GM18907 (cell line): Measurements from ENCODE around the gene CLIP4.

Experiments
- ATAC-seq: cut with Tn5 transposase; IDR thresholded peaks from one replicate; pipeline ENCODE4 v1.9.1; 2021; ENCODE audit warnings: mild to moderate bottlenecking, moderate library complexity; ENCODE audit not compliant: unreplicated experiment

The CLIP4 gene

DNA sequence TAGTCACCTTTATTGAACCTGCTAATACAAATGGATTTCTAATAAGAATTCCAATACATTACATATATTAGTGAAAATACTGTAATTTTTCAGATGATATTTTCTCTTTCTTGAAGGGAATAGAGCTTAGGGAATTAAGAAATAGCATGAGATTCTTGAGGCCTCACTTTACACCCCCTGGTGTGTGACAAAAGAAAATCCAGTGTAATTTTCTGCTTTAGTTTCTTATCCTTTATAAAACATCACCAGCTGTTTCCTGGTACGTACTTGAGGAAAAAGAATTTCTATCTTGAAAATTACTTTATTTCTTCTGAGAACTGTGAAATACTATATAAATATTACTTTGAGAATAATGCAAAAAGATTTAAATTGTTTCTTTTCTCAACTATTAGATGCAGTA, 71.6 kb downstream of the CLIP4 start:
- ATAC-seq, result no peak

DNA sequence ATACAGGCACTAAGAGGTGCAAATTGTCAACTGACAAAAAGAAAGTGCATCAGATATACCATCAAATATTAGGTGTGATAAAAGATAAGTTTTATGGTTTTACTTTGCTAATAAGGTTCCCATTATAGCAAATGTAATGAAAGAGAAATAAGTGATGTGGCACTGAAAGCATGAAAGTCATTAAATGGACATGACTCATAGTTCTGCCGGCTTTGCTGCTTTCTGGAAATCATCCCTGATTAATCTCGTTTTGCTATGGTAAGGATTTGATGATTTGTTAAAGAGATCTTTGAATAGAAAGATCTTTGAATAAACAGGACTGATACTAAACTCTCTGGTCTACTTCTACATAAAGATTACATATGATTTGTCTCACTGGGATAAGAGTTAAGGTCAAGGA, 72.7 kb downstream of the CLIP4 start:
- no peak for ATAC-seq

DNA sequence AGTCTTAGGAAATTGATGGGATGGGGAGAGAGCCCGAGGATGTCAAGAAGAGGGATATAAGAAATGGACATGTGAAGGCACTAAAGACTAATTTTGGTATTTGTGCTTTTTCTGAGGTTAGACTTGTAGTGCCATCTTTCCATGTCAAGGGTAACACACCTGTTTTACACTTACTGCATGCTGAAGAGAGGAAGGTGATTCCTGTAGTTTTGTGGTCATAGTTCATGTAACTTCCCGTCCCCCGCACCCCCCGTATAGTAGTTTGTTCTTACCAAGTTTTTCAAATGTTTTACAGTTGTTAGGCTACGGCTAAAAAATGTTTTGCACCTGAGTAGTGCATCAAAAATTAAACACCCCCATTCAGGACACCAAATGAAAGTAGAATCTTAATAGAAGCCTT, 73.8 kb downstream of the CLIP4 start:
- no peak for ATAC-seq

DNA sequence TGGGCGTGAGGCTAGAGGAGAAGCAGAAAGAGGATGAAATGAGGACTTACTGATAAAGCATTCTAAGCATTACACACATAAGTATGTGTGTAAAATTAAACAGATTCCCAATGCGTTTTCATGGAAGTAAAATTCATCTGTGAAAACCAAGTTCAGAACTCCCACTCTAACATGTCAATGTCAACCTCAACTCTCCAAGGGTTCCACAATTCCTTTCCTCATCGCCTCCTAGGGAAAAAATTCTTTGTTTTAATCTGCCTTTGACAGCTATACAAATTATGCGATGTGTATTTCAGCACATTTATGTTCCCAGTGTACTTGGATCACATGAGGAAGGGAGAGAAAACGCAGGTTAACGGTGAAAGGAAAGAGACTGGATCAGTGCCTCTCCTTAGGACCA, 76.6 kb downstream of the CLIP4 start:
- ATAC-seq, result no peak

DNA sequence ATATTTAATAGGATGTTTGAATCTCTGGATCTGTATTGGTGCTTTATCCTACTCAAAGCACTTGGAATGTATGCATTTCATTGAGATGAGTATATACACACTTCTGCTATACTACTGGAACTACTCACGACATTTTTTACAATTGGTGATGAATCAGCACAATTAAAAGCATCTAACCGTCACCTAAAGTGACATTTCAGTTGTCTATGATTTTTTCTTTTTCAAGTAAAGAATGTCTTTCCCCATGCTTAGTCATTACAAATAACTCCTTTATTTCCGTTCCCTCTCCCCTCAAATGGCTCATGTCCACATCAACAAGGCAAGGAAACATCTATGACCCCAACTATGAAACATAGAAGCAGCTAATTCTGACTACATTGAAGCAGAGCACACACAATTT, 77.3 kb downstream of the CLIP4 start:
- ATAC-seq, result no peak

DNA sequence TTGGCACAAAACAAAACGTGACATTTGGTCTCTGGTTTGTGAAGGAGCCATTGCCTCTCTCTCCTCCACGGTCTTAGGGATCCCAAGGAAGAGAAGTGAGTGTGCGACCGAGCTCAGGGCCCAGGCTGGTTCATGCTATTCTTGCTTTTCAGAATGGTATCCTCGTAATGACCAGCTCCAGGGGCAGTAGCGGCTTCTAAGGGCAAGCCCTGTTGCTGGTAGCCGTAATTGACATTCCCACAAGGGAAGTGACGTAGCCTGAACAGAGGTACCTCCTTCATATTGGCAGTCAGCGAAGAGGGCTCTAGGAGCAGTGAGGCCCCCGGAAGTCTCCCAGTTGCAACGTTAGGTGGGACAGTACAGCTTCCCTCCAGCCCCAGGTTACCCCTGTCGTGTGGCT, 77.9 kb downstream of the CLIP4 start:
- ATAC-seq, result no peak

DNA sequence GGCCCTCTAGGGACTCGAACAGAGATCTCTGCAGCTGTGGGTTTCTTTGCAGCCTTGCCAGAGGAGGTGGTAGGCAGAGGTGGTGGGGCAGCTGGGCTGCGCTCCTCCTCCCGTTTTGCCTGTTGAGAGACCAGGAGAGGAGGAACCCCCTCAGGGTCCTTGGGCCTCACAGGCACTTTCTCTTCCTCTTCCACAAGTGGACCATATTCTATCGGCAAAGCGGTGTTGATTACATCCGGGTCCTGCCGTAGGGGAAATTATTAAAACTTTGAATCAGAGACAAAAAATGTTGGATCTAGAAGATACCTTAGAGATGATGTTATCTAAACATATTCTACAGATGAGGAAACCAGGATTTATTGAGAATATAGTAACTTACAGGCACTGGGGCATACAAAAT, 78.5 kb downstream of the CLIP4 start:
- no peak for ATAC-seq

DNA sequence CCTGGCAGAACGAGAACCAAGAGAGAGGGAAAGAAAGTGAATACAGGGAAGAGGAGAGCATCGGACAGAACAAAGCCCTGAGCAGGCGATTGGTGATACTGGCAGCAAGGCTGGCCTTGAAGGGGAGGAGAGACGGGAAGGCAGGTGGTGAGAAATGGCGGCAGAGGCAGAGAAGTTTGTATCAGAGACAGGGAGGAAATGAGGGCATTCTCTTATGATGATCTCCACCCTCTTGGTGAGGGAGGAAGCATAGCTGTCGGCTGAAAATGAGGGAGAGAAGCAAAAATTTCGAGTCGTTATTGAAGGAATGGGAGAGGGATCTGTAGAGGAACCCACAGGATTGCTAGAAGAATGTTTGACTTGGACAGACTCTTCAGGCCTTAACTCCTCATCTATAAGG, 80.6 kb downstream of the CLIP4 start:
- no peak for ATAC-seq

DNA sequence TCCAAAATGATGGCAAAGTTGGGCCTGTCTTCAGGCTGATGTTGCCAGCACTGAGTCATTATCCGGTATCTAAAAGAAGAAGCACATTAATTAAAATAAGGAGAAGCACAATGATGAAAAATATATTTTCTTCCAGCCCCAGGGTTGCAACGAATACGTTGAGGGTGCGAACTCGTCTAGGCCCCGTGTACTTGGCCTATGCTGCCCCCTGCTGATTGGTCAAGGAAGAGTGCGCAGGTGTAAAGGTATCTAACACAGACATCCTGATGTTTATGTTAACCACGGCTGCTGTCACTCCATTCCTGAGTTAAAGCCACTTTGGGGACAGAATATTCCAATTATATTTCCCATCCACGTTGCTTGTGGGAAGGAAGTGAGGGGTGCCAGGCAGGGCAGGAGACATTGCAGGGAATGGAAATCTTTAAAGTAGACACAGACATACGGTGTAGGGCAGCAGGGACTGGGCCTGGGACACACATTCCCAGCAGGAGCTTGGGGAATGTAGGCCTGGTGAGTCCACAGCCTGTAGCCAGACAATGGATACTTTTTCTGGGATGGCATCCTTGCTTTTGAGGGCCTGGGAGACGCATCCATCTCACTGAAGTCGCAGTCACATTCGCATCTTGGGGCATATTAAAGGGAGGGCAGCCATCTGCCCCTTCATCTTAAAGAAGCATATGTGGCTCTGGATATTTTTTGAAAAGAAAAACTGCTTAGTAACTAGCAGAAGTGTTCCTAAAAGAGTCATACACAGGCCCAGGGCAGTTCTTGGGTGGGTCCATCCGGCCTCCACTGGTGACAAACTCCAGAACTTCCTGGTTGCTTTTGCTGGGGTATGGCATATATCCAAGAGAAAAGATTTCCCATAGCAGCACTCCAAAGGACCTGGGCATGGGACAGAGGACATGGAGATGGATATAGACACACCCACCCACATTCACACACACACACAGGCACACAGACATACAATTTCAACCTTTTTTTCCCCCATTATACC, 81.9 kb downstream of the CLIP4 start:
- peak; percentile 50 for ATAC-seq

DNA sequence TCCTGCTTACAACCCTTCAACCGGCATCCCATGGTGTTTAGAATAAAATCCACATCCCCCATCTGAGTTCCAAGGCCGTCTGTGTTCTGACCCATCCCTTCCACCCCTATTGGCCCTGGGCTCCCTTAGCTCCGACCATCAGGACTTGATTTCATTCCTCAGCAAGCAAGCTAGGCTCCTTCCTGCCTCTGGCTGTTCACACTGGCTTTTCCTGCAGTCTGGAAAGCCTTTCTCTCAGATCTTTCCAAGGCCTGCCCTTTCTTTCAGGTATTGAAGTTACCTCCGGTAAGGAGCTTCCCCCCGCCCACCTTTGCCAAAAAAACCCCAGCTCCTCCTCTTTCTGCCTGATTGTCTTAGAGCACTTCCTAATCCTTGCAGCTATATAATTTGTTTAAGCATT, 86.8 kb downstream of the CLIP4 start:
- no peak for ATAC-seq

DNA sequence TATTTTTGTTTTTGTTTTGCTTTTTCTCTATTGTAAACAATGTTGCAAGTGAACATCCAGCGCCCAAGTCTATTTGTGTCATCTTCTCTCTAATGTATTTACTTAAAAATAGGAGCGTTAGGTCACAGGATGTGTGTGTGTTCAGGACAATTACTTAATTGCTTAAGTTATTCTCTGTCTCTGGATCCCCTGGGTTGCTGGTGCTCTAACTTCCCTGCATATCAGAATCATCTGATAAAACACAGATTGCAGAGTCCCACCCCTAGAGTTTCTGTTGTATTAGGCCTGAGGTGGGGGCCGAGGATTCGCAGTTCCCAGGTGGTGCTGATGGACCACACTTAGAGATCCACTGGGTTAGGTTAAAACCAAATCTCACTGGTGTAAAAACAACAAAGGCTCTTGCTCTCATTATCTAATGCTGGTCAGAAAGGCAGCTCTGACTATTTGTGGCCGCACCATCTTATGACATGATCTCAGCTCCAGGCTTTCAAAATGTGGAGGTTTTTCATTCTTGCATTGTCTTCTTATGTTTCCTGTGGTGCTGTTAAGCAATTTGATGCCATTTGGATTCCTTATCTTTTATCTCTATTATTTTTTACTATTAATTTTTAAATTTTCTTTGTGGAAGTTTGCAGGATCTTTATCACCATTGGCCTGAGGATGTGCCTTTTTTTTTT, 87.7 kb downstream of the CLIP4 start:
- no peak for ATAC-seq

DNA sequence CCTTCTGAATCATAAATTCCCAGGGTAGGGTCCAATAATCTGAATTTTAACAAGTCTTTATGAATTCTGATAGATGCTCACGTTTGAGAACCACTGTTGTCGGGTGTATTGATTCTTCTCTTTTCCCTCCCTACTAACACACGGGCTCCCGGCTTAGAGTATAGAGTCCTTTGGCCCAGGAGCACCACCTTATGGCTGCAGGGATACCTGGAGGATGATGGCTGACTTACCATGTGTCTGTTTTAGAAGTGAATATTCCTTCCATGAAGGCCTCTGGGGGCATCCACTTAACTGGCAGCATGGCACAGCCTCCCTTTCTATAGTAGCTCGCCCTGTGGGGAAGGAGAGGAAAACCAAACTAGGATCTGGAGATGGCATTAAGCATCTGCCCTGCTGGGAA, 91.7 kb downstream of the CLIP4 start:
- no peak for ATAC-seq

DNA sequence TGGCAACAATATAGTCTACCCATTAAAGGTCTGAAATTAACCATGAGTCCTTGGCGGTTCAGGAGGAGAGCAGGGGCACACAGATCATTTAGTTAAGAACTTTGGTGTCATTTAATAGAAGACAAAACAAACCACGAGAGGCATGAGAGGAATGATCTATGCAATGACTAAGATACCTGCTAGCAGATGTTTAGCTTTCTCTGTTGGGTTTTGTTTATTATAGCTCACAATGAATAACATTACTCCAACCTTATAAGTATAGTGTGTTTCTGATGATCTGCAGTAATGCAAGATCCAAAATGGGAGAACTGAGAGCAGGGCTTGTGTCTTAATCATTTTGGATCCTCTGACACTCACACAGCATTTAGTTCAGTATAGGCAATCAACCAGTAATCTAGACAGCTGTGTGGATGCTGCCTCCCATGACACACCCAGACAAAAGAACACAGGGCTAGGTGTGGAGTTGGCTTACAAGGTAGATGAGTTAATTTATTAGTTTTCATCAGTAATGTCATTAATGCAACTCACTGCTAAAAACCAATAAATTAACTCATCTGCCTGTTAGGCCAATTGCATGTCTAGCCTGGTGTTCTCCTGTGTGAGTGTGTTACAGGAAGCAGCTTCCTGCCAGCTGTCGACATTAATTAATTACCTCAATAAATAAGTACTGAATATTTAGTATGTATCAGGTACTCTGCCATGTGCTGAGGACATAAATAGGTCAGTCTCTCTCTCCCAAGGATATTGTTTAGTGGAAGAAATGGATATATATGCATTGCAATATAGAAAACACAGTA, 92.3 kb downstream of the CLIP4 start:
- no peak for ATAC-seq

DNA sequence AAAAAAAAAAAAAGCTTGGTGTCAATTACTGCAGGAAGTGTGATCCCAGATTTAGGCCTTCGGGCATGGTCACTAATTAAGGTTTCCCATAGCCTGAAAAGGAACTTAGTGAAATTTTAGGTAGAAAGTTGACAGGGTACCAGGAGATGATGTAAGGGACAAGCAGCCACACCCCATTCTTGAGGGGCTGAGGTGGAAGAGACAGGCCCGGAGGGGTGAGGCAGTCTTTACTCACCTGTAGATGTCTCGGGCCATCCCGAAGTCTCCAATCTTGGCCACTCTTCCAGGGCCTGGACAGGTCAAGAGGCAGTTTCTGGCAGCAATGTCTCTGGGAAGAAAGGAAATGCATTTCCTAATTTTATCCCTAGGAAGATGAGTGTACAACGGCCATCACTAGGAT, 94.3 kb downstream of the CLIP4 start:
- no peak for ATAC-seq

DNA sequence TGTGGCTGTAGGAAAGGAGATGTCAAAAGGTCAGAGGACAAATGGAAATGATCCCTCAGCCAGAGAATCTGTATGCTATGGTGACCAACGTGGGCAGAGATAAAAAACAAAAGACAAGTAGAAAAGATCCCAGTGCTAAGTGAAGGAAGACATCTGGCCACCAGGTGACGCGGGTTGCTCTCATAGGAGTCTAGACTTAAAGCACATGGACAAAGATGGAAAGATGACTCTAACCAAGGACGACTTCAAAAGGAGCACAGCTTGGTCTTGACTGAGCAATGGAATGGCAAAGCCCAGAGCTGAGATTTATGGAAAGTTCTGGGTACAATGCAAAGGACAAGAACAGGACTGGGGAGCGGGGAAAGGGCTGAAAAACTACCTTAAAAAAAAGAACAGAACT, 96.8 kb downstream of the CLIP4 start:
- no peak for ATAC-seq

DNA sequence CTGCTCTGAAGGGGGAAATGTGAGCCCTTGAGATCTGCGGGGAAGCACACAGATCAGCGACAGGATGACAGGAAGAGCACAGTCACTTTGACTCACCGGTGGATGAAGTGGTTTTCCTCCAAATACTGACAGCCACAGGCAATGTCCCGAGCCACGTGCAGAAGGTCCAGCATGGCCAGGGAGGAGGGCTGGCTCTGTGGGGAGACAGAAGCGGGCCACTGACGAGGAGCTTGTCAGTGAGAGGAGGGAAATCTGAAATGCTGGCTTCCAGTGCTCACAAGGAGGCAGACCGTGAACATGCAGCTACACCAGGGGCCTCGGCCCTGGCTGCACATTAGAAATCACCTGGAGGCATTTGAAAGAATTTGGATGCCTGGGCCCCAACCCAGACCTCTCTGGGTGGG, 98.7 kb downstream of the CLIP4 start:
- no peak for ATAC-seq

DNA sequence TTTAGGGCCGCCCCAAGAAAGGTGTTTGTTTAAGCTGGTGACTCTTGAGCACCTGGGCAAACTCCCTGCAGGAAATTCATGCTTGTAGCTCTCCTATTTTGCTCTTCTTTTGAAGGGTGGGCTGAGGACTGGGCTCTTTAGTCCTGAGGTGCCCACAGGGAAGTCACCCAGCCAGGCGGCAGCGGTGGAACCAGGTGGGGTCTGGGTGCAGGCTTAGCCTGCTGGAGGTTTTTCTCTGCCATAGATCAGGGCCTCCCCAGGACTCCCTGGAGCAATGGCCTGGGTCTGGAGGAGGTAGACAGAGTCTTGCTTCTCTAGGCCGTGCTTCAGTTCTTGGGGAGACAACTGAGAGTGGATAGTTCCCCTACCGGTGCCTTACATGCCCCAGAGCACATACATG, 99.9 kb downstream of the CLIP4 start:
- ATAC-seq, result no peak

DNA sequence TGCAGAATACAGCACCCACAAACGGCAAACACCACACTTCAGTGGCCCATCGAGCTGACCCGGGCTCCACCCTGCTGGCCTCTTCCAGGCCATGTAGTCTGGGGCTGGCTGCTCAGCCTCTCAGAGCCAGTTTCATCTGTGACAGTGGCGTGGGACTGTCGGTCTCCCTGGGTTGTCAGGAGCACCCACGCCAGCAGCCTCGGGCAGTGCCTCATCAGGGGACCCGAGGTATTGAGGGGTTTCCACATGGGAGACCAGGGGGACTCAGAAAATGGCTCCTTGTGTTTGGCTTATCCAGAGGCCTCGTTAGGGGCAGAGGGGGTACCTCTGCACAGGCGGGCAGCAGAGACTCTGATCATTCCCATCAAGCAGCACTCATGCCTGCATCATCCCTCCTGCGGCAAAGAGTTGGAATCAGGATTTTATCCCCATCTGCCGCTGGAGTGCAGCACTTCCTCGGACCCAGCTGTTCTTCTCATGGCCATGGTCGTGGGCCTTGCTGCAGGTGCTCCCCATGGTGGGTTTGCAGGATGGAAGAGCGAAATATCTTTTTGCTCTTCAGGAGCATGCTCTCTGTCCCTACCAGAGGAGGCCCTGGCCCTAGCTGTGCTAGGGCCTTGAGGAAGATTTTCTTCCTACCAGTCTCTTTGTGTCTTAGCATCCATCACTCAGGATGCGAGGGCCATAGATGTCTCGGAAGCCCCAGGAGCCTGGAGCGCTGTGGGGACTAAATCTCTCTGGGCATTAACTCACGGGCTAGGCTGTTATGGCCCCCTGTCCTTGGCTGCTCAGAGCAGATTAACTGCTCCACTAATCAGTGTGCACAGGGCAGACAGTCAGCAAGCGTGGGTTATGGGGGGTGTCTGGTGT, 100.8 kb downstream of the CLIP4 start:
- no peak for ATAC-seq

DNA sequence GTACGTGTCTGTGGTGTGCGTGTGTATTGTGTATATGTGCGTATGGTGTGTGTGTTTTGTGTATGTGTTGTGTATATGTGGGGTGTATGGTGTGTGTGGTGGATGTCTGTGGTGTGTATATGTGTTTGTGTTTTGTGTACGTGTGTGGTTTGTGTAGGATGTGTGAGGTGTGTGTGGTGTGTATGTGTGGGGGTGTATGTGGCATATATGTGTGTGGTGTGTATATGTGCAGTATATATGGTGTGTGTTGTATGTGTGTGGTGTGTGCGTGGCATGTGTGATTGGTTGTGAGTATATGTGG, 101.3 kb downstream of the CLIP4 start:
- no peak for ATAC-seq

DNA sequence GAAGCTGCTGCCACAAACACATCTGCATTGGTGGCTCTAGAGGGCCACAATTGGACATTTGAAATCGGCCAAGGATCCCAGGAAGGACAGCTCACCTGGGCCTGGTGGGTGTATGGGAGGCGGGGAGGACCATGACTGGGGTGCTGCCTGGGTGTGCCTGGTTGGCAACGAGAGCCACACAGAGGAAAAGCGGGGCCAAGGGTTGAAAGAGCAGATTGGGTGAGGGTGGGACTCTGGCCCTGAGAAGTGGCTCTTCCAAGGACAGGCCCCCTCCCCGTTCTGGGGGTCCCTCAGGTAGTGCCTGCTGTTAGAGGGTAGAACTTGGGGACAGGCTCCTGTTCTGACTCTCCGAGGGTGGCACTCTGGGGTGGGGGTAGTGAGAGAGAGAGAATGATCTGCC, 102.9 kb downstream of the CLIP4 start:
- ATAC-seq, result no peak
